Memory B cell (primary cell): Measurements from ENCODE around the gene C19orf47.

Experiments
- ATAC-seq: fragments of 150-1000 bp; cut with Tn5 transposase; 2 replicates; pipeline ENCODE4 v1.10.0; 2021; ENCODE audit warnings: low read depth, mild to moderate bottlenecking, moderate library complexity
- DNase-seq, 2 donors: peaks; one replicate each; pipeline ENCODE4 v3.0.0; 2022; ENCODE audit warnings: low spot score in 2 of 2
- H3K27ac Mint-ChIP-seq: one replicate; pipeline ENCODE4 v1.8.0; 2022; ENCODE audit warnings: mild to moderate bottlenecking, moderate library complexity, mixed read lengths
- H3K27me3 Mint-ChIP-seq: one replicate; pipeline ENCODE4 v1.8.0; 2022; ENCODE audit warnings: mixed read lengths
- H3K36me3 Mint-ChIP-seq: one replicate; pipeline ENCODE4 v1.8.0; 2022; ENCODE audit warnings: mild to moderate bottlenecking, mixed read lengths
- H3K4me1 Mint-ChIP-seq: one replicate; pipeline ENCODE4 v1.8.0; 2022; ENCODE audit warnings: mixed read lengths
- H3K4me3 Mint-ChIP-seq: one replicate; pipeline ENCODE4 v1.8.0; 2022; ENCODE audit warnings: mild to moderate bottlenecking, moderate library complexity, mixed read lengths
- H3K9me3 Mint-ChIP-seq: one replicate; pipeline ENCODE4 v1.8.0; 2022; ENCODE audit warnings: mixed read lengths

The C19orf47 gene

GRCh38 chr19:40322951-40323615 is 25.1 kb downstream of the C19orf47 start:
- H3K27me3 Mint-ChIP-seq, result no peaks in the 10 kb centered on the region
- no peaks in the 10 kb centered on the region for H3K9me3 Mint-ChIP-seq
- ATAC-seq (no peak), DNase-seq (no peak)
- H3K27ac Mint-ChIP-seq, result no peak overlapping the region
- no peak overlapping the region for H3K4me3 Mint-ChIP-seq
- H3K4me1 Mint-ChIP-seq, result peaks cover 3% of the 10 kb centered on the region
- peaks cover 48% of the 10 kb centered on the region for H3K36me3 Mint-ChIP-seq

- DNase-seq (no peak), ATAC-seq (no peak)
- H3K36me3 Mint-ChIP-seq, result peaks cover 43% of the 10 kb centered on the region
- H3K27me3 Mint-ChIP-seq, result no peaks in the 10 kb centered on the region
- no peaks in the 10 kb centered on the region for H3K9me3 Mint-ChIP-seq
- no peak overlapping the region for H3K27ac Mint-ChIP-seq
- H3K4me3 Mint-ChIP-seq, result no peak overlapping the region
- peaks cover 3% of the 10 kb centered on the region for H3K4me1 Mint-ChIP-seq
These were observed 26.0 kb downstream of the C19orf47 start for GRCh38 chr19:40322271-40322610.

- Mint-ChIP-seq H3K27me3 (no peaks in the 10 kb centered on the region), H3K36me3 (peaks cover 43% of the 10 kb centered on the region), H3K27ac (no peak overlapping the region)
These were observed 26.5 kb downstream of the C19orf47 start for GRCh38 chr19:40321566-40322270.

GRCh38 chr19:40321076-40321475 is 27.1 kb downstream of the C19orf47 start:
- H3K27me3 Mint-ChIP-seq, result no peaks in the 10 kb centered on the region
- peaks cover 3% of the 10 kb centered on the region for H3K4me1 Mint-ChIP-seq

More at GRCh38 chr19:40321566-40322270, 26.5 kb downstream of the C19orf47 start:
- H3K4me3 Mint-ChIP-seq, result no peak overlapping the region
- ATAC-seq (no peak), DNase-seq (no peak)
- peaks cover 3% of the 10 kb centered on the region for H3K4me1 Mint-ChIP-seq
- H3K9me3 Mint-ChIP-seq, result no peaks in the 10 kb centered on the region

GRCh38 chr19:40320558-40320935 is 27.6 kb downstream of the C19orf47 start:
- Mint-ChIP-seq H3K4me3 (no peak overlapping the region), H3K36me3 (peaks cover 36% of the 10 kb centered on the region), H3K9me3 (no peaks in the 10 kb centered on the region), H3K4me1 (peaks cover 3% of the 10 kb centered on the region), H3K27ac (peak overlapping the region; percentile 24), H3K27me3 (no peaks in the 10 kb centered on the region)
- DNase-seq, result no peak
- ATAC-seq, result no peak

More at GRCh38 chr19:40321076-40321475, 27.1 kb downstream of the C19orf47 start:
- Mint-ChIP-seq H3K27ac (no peak overlapping the region), H3K9me3 (no peaks in the 10 kb centered on the region), H3K4me3 (no peak overlapping the region), H3K36me3 (peaks cover 40% of the 10 kb centered on the region)
- DNase-seq (no peak), ATAC-seq (no peak)

- no peak overlapping the region for H3K4me3 Mint-ChIP-seq
- ATAC-seq (no peak), DNase-seq (no peak)
- no peak overlapping the region for H3K27ac Mint-ChIP-seq
- H3K27me3 Mint-ChIP-seq, result no peaks in the 10 kb centered on the region
- H3K9me3 Mint-ChIP-seq, result no peaks in the 10 kb centered on the region
- H3K4me1 Mint-ChIP-seq, result peaks cover 3% of the 10 kb centered on the region
- H3K36me3 Mint-ChIP-seq, result peaks cover 15% of the 10 kb centered on the region
These were observed 30.9 kb downstream of the C19orf47 start for GRCh38 chr19:40317338-40317737.

- no peak overlapping the region for H3K27ac Mint-ChIP-seq
- peaks cover 9% of the 10 kb centered on the region for H3K36me3 Mint-ChIP-seq
- no peak overlapping the region for H3K4me3 Mint-ChIP-seq
- no peaks in the 10 kb centered on the region for H3K27me3 Mint-ChIP-seq
- H3K4me1 Mint-ChIP-seq, result peaks cover 3% of the 10 kb centered on the region
- no peak for ATAC-seq
- H3K9me3 Mint-ChIP-seq, result no peaks in the 10 kb centered on the region
- no peak for DNase-seq
These were observed 32.3 kb downstream of the C19orf47 start for GRCh38 chr19:40315812-40316470.

GRCh38 chr19:40314656-40315055 is 33.5 kb downstream of the C19orf47 start:
- Mint-ChIP-seq H3K27me3 (no peaks in the 10 kb centered on the region), H3K9me3 (no peaks in the 10 kb centered on the region), H3K27ac (no peak overlapping the region), H3K36me3 (peaks cover 2% of the 10 kb centered on the region), H3K4me1 (no peaks in the 10 kb centered on the region), H3K4me3 (no peak overlapping the region)
- ATAC-seq, result no peak
- no peak for DNase-seq

GRCh38 chr19:40313229-40313983 is 34.8 kb downstream of the C19orf47 start:
- H3K27me3 Mint-ChIP-seq, result no peaks in the 10 kb centered on the region
- ATAC-seq, result no peak
- H3K4me3 Mint-ChIP-seq, result no peak overlapping the region
- H3K27ac Mint-ChIP-seq, result no peak overlapping the region
- no peaks in the 10 kb centered on the region for H3K4me1 Mint-ChIP-seq
- DNase-seq, result no peak
- no peaks in the 10 kb centered on the region for H3K9me3 Mint-ChIP-seq
- peaks cover 2% of the 10 kb centered on the region for H3K36me3 Mint-ChIP-seq

GRCh38 chr19:40312533-40312932 is 35.7 kb downstream of the C19orf47 start:
- ATAC-seq (no peak), DNase-seq (no peak)
- Mint-ChIP-seq H3K27ac (no peak overlapping the region), H3K36me3 (peaks cover 2% of the 10 kb centered on the region), H3K4me1 (no peaks in the 10 kb centered on the region), H3K9me3 (no peaks in the 10 kb centered on the region), H3K27me3 (no peaks in the 10 kb centered on the region), H3K4me3 (no peak overlapping the region)

- DNase-seq (no peak), ATAC-seq (no peak)
- peaks cover 3% of the 10 kb centered on the region for H3K4me1 Mint-ChIP-seq
- no peak overlapping the region for H3K27ac Mint-ChIP-seq
- H3K9me3 Mint-ChIP-seq, result no peaks in the 10 kb centered on the region
- H3K27me3 Mint-ChIP-seq, result peaks cover 1% of the 10 kb centered on the region
- H3K4me3 Mint-ChIP-seq, result no peak overlapping the region
- H3K36me3 Mint-ChIP-seq, result no peaks in the 10 kb centered on the region
These were observed 38.5 kb downstream of the C19orf47 start for GRCh38 chr19:40309666-40310065.

GRCh38 chr19:40305403-40305802 is 42.8 kb downstream of the C19orf47 start:
- ATAC-seq, result peak; percentile 87
- peak; percentile 67 to 73 for DNase-seq
- no peak overlapping the region for H3K4me3 Mint-ChIP-seq
- peaks cover 3% of the 10 kb centered on the region for H3K4me1 Mint-ChIP-seq
- no peaks in the 10 kb centered on the region for H3K9me3 Mint-ChIP-seq
- peaks cover 1% of the 10 kb centered on the region for H3K27me3 Mint-ChIP-seq
- no peaks in the 10 kb centered on the region for H3K36me3 Mint-ChIP-seq
- H3K27ac Mint-ChIP-seq, result no peak overlapping the region

GRCh38 chr19:40304306-40304705 is 43.9 kb downstream of the C19orf47 start:
- ATAC-seq (no peak), DNase-seq (no peak)
- Mint-ChIP-seq H3K27ac (no peak overlapping the region), H3K4me3 (no peak overlapping the region), H3K9me3 (no peaks in the 10 kb centered on the region), H3K4me1 (peaks cover 3% of the 10 kb centered on the region), H3K27me3 (peaks cover 1% of the 10 kb centered on the region), H3K36me3 (no peaks in the 10 kb centered on the region)

- Mint-ChIP-seq H3K9me3 (no peaks in the 10 kb centered on the region), H3K36me3 (no peaks in the 10 kb centered on the region), H3K27ac (no peak overlapping the region), H3K27me3 (peaks cover 1% of the 10 kb centered on the region), H3K4me1 (peaks cover 3% of the 10 kb centered on the region), H3K4me3 (no peak overlapping the region)
- no peak for ATAC-seq
- no peak for DNase-seq
These were observed 44.4 kb downstream of the C19orf47 start for GRCh38 chr19:40303765-40304164.
